Nephron (organoid): ENCODE results near the gene SBF2.

Experiments used
- H3K27ac Mint-ChIP-seq, 3 experiments: 2 replicates each; pipeline ENCODE4 v1.8.0; 2020; ENCODE audit warnings: mixed read lengths in 3 of 3, mild to moderate bottlenecking in 2 of 3, moderate library complexity in 1 of 3
- H3K27me3 Mint-ChIP-seq: 2 replicates; pipeline ENCODE4 v1.8.0; 2021; ENCODE audit warnings: low read depth, mild to moderate bottlenecking, moderate library complexity, mixed read lengths
- H3K36me3 Mint-ChIP-seq: 2 replicates; pipeline ENCODE4 v1.8.0; 2020; ENCODE audit warnings: low read depth, mixed read lengths
- H3K4me1 Mint-ChIP-seq: 2 replicates; pipeline ENCODE4 v1.8.0; 2020; ENCODE audit warnings: mixed read lengths
- H3K4me3 Mint-ChIP-seq, 3 experiments: 2 replicates each; pipeline ENCODE4 v1.8.0; 2020; ENCODE audit warnings: mild to moderate bottlenecking in 3 of 3, mixed read lengths in 3 of 3, moderate library complexity in 2 of 3
- H3K9me3 Mint-ChIP-seq: 2 replicates; pipeline ENCODE4 v1.8.0; 2020; ENCODE audit warnings: mixed read lengths
- TF ChIP-seq, protein P1 (sequence below), 3 experiments: fragments of 200-600 bp; sonication (generic); IDR thresholded peaks; one replicate each; pipeline ENCODE4 v1.5.0; 2021; ENCODE audit warnings: antibody characterized with exemption in 3 of 3; ENCODE audit not compliant: unreplicated experiment in 3 of 3

Gene SBF2

DNA sequence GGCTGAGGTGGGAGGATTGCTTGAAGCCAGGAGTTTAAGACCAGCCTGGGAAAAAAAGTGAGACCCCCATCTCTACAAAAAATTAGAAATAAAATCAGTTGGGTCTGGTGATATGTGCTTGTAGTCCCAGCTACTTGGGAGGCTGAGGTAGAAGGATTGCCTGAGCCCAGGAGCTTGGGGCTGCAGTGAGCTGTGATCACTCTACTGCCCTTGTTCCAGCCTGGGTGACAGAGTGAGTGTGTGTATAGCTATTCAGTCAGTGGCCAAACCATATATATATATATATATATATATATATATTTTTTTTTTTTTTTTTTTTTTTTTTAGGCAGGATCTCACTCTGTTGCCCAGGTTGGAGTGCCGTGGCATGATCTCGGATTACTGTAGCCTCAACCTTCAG lies 35.3 kb upstream of the SBF2 start:
- H3K4me3 Mint-ChIP-seq, result no peak overlapping the region
- H3K4me1 Mint-ChIP-seq, result peaks cover 24% of the 10 kb centered on the region
- H3K27ac Mint-ChIP-seq, result peak overlapping the region; percentile 13 to 81 (median 55)
- no peaks in the 10 kb centered on the region for H3K9me3 Mint-ChIP-seq
- TF ChIP-seq, protein P1, sequence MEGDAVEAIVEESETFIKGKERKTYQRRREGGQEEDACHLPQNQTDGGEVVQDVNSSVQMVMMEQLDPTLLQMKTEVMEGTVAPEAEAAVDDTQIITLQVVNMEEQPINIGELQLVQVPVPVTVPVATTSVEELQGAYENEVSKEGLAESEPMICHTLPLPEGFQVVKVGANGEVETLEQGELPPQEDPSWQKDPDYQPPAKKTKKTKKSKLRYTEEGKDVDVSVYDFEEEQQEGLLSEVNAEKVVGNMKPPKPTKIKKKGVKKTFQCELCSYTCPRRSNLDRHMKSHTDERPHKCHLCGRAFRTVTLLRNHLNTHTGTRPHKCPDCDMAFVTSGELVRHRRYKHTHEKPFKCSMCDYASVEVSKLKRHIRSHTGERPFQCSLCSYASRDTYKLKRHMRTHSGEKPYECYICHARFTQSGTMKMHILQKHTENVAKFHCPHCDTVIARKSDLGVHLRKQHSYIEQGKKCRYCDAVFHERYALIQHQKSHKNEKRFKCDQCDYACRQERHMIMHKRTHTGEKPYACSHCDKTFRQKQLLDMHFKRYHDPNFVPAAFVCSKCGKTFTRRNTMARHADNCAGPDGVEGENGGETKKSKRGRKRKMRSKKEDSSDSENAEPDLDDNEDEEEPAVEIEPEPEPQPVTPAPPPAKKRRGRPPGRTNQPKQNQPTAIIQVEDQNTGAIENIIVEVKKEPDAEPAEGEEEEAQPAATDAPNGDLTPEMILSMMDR (IDR thresholded peaks at IDR 0.05; ENCODE audit: unreplicated experiment in 3 of 3), result no peak
- H3K27me3 Mint-ChIP-seq, result no peaks in the 10 kb centered on the region
- H3K36me3 Mint-ChIP-seq, result no peaks in the 10 kb centered on the region

DNA sequence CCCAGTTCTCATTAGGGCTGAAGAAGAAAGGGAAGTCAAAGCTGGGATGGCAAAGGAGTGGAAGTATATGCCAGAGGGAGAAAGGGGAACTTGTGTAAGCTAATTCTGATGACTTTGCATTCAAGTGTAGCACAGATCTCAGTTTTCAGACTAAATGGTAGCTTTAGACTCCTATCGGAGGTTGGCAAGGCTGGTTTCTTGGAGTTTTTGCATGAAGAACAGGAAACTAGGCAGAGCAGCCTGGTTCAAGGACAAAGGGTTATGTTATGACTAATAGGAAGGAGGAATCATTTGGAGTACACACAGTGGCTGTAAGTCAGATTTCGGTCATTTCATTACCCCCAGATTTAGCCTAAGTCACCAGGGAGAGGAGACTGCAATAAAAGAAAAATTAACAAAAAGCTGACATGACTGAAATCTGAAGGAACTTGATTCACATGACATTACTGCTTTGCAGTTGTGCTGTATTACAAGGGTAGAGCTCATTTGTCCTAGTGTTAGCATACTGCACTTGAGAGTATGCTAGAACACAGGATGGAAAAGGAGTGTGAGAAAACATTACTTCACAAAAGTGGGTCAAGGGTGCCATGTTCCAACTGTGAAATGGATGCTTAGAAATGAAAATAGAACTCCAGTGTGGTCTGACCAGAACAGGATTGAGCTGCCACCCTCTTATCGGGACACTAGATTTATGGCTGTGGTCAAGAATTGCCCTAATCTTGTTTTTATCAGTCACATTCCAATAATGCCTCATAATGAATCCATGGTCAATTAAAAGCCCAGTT lies 34.5 kb upstream of the SBF2 start:
- H3K9me3 Mint-ChIP-seq, result no peaks in the 10 kb centered on the region
- TF ChIP-seq, protein P1 (IDR thresholded peaks at IDR 0.05; ENCODE audit: unreplicated experiment in 3 of 3), result no peak
- no peaks in the 10 kb centered on the region for H3K36me3 Mint-ChIP-seq
- H3K27me3 Mint-ChIP-seq, result no peaks in the 10 kb centered on the region
- peak overlapping the region; percentile 13 to 81 (median 55) for H3K27ac Mint-ChIP-seq
- H3K4me3 Mint-ChIP-seq, result no peak overlapping the region
- H3K4me1 Mint-ChIP-seq, result peaks cover 29% of the 10 kb centered on the region

DNA sequence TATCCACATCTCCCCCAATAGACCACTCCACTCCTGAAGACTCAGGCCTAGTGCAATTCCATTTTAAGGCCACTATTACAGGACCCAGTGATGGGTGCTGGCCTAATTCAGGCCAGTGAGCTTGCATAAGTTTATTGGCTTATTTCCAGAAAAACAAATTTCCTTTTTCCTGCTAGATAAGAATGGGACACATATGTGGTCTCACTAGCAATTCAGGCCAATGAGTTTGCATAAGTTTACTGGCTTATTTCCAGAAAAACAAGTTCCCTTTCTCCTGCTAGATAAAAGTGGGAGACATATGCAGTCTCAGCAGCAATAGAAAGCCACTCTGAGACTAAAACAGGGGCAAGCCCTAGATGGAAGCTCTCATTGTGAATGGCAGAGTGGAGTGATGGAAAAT lies 33.2 kb upstream of the SBF2 start:
- Mint-ChIP-seq H3K4me1 (peaks cover 41% of the 10 kb centered on the region), H3K4me3 (no peak overlapping the region), H3K9me3 (no peaks in the 10 kb centered on the region), H3K27me3 (no peaks in the 10 kb centered on the region), H3K27ac (peak overlapping the region in 1 of 3 experiments; percentile 7), H3K36me3 (no peaks in the 10 kb centered on the region)
- TF ChIP-seq, protein P1 (IDR thresholded peaks at IDR 0.05; ENCODE audit: unreplicated experiment in 3 of 3), result no peak

DNA sequence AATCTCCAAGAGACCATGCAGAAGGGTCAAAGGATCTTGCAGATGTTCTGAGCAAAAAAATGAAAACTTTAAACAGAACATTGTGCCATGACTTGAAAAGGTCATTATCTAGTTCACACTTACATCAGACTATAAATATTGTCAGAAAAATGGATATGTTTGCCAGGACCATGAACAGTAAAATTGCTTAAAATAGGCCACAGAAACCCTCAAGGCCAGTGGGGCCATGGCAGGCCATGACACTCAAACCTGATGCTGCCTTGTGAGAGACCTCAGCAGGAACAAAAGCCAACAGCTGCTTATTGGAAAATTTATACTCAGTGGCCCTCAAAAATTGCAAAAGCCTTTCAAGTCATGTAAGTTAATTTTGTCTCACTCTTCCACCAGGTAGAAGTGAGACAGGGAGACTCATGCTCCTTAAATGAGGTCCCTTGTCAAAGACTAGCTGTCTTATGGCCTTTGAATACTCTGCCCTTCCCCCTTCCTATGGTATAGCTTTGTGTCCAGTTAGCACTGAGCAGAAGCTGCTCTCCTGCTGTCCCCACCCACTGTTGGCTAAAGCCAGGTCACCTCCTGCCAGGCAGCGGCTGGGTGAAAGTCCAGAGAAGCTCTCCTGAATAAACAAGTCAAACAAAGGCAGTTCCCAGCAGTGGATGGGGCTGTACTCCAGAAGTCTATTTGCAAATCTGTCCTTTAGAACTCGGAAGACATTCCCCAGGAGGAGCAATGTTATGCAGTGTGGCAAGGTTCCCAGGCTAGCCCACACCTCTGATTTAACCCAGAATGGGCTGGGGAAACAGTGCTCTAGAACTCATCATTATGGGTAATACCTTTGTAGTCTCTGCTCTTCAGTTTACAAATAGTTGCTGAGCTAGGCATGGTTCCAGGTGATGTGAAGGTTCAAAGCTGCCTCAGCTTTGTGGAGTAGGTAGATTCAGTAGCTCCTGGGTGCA lies 32.3 kb upstream of the SBF2 start:
- Mint-ChIP-seq H3K9me3 (no peaks in the 10 kb centered on the region), H3K27ac (peak overlapping the region in 2 of 3 experiments; percentile 54 to 88), H3K36me3 (no peaks in the 10 kb centered on the region), H3K4me3 (no peak overlapping the region), H3K4me1 (peaks cover 44% of the 10 kb centered on the region), H3K27me3 (no peaks in the 10 kb centered on the region)
- TF ChIP-seq, protein P1 (IDR thresholded peaks at IDR 0.05; ENCODE audit: unreplicated experiment in 3 of 3), result no peak

DNA sequence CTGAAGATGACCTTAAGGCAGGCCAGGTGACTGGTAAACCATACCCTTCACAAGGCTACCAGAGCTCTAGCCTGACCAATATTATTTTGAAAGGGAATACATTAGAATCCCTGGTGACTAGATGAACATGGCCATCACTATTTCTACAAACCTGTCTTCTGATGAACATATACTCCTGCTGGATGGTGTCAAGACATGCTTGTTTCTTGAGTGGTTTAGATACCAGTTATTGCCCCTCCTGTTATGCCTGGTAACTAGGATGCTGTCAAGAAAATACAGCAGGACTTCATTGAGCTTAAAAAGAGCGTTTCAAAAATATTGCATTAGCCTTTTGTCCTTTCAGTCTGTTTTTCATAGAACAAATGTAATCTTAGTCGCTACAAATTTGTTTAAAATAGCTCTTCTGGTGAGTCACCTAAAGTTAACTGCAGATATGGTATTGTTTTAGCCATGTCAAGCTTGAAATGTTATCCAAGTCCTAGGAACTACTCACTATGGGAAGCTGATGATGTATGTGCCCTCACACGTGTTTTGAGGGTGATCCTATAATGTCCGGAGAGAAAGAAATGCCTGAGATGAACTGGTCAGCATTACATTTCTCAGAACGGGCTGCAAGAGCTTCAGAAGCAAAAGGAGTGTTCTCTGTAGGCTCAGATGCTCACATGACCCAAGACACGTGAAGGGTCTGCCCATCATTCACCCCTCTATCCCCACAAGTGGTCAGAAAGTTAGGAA lies 31.4 kb upstream of the SBF2 start:
- peak overlapping the region in 2 of 3 experiments; percentile 54 to 88 for H3K27ac Mint-ChIP-seq
- H3K4me1 Mint-ChIP-seq, result peaks cover 53% of the 10 kb centered on the region
- no peaks in the 10 kb centered on the region for H3K36me3 Mint-ChIP-seq
- TF ChIP-seq, protein P1 (IDR thresholded peaks at IDR 0.05; ENCODE audit: unreplicated experiment in 3 of 3), result no peak
- no peaks in the 10 kb centered on the region for H3K9me3 Mint-ChIP-seq
- H3K27me3 Mint-ChIP-seq, result no peaks in the 10 kb centered on the region
- no peak overlapping the region for H3K4me3 Mint-ChIP-seq
